NCI-H187 (cell line): Measurements from ENCODE around the gene PALLD.

Source experiments
- DNase-seq, 2 experiments: peaks; one replicate each; lab custom pipeline; 2025; lab: John Stamatoyannopoulos, UW

The PALLD gene

DNA sequence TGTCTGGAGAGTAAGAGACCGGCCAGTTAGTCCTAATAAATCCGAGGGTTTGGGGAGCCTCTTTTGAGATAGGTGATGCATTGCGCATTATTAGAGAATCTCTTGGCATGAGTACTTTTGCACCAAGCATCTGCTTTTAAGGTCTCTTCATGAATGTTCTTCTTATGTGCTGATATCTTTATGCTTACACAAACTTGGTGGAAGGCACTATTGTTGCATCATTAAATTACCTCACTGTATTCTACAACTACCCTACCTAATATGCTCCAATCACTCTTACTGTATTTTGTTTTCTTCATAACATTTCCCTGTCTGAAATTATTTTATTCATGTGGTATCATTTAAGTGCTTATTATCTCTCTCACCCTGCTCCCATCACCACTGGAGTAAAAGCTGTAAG is 151.6 kb downstream of the PALLD start:
- no peak for DNase-seq

DNA sequence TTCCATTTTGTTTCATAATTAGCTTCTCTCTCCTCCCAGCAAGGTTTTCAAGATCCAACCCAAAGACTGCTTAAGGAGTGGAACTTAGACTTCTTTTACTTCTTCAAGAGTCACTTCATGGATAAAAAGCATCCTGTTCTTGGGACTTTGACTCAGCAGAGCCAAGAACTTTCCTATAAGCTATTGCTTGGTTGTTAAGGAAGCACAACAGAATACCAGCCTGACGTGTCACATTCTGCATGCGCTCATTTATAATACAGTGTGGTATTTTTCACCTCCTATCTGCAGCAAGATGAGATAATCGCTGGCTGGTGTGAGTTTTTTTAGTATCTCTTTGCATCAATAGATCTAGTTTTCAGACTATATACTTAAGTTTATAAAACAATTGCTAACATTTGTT is 152.1 kb downstream of the PALLD start:
- no peak for DNase-seq

DNA sequence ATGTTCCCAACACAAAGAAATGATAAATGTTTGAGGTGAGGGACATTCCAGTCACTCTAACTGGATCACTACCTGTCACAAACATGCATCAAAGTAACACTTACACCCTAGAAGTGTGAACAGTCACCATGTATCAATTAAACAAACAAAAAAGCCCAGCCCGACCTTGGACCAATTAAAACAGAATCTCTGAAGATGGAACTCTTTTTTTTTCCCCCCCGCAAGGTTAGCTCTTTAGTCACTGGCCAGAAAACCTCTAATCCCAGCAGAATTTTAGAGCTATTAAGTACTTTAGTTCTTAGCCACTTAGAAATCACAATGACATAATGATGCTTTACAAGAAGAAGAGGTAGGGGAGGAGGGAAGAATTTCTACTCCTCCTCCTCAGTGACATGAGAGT is 154.5 kb downstream of the PALLD start:
- no peak for DNase-seq

GRCh38 chr4:168651864-168652263 is 155.0 kb downstream of the PALLD start:
- DNase-seq: no peak

GRCh38 chr4:168652755-168653154 is 155.9 kb downstream of the PALLD start:
- DNase-seq: no peak

DNA sequence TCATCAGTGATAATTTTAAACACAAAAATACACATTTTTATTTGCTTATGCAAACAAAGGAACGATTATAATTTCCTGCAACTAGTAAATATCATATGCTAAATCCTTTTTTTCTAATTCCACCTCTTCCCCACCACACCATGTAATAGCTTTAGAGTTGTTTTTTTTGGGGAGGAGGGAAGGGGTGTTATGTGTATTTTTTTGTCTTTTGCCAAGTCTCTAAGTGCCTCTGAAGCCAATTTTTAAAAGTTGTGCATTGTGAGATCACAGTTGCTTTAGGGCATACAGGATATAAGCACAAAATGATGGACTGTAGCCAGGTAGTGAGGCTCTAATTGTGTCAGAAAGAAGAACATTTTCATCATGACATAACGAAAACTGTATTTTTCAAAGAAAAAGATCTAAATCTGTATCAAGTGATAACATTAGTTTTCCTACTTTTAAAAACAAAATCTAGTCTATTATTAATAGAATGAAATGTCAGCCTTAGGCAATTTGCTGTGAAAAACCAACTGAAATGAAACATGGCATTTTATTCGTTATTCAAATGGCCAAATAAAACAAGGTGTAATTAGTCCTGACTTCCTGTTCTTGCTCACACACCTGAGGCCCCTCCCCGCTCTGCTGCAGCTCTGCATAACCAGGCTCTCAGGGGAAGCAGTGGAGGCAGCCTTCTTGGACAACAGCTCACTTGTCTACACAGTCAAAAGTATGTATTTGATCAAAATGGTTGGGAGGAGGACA is 157.4 kb downstream of the PALLD start:
- no peak for DNase-seq

DNA sequence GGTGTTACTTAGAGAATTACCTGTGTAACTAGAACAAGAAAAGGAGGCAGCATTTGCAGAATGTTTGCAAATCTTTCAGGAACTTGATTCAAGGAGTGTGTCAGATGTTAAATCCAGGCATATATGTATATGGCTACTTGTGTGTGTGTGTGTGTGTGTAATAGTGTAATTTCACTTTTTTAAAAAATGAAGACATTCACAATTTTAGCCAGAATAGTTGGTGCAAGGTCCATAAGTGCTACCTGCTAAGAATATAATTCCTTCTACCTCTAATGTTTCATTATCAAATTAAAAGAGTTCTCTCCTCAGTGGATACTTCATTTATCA is 158.0 kb downstream of the PALLD start:
- DNase-seq: no peak

DNA sequence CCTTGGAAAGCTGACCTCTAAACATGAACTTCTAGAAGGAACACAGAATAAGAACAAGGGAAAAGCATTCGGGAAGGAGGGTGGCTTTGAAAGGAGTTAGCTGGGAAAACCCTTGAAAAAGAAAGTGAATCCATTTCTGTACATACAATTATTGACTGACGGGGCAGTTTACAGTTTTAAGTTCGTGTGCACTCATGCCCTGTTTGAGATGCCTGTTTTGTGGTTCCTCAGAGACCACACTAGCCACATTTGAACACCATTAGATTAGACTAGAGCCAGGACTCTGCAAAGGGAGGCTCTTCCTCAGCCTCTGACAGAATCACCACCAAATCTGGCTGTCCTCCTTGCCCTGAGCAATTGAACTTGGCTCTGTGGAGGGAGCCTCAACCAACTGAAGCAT is 158.3 kb downstream of the PALLD start:
- no peak for DNase-seq

GRCh38 chr4:168656055-168656660 is 159.3 kb downstream of the PALLD start:
- DNase-seq: no peak

- DNase-seq: no peak
Measured at GRCh38 chr4:168656946-168657473, 160.2 kb downstream of the PALLD start.

DNA sequence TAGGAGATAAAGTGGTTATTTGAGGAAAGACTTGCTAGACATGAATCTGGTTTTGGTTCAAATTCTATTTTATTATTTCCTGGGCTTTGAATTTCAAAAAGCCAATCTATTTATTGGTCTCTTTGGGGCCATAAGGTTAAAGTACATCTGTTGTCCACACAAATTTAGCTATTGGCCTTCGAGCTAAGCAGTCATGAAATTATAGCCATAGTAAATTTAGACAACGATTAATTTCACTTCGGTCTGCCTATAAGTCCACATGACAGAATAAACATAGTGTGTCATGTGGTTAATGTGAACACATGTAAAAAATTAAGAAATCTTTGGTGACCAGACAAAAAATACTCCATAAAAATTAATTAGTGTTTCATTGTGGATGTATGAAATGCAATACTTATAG is 161.9 kb downstream of the PALLD start:
- no peak for DNase-seq

DNA sequence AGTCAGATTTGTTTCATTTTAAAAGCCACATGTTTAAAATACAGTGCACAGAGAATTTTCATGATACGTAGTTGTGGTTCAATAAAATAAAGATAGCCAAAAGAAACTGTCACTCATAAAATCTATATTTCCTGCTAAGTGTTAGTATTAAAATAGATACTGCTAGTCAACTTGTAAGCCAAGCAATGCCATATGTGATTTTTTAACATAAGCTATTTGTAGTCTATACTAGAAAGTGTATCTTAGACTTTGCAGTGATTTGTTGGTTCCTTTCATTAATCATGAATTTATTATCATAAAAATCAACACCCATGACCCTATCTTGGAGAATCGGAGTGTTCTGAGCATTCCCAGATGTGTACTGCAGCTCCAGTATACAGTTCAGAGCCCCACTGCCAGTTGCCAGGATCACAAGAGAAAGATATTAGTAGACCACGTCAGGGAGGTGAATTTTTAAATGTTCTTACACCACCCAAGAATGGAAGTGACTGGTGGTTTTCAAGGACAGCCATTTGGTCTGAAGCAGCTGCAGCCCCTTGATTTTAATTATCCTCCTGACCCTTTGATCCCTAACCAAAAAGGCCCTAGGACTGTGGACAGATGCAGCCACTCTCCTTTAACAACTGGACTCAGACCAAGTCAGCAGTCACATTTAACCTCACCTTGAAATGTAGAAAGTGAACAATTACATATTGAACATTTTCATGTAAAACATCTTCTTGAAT is 163.1 kb downstream of the PALLD start:
- DNase-seq: no peak

GRCh38 chr4:168662297-168662984 is 165.6 kb downstream of the PALLD start:
- no peak for DNase-seq

DNA sequence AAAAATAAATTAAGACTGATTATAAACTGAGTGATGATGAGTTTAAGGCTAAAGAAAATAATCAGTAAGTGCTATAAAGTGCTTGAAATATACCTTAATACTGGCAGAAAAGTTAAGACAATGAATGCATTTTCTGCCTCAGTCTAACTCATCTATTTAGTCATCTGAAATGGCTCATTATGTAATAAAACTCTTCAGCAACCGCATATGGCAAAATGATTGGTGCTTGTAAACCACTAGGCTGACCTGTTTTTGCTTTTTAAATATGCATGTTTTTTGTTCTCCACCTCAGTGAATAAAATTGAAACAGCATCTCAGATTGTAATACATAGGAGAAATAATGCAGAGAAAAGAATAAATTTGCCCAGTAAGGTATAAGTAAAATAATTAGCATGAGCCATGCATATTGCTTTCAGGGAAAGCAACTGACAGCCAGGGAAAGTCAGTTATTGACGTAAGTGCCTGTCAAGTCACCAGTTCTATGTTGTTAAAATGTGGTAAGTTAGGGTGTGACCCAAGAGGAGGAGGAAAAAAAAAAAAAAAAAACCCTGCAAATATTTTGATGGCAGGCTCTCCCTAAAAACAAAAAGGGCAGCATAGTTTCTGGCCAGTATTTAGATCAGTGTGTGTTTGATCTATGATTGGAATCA is 167.5 kb downstream of the PALLD start:
- DNase-seq: no peak

- no peak for DNase-seq
Measured at GRCh38 chr4:168666531-168666930, 169.7 kb downstream of the PALLD start.

GRCh38 chr4:168667376-168667775 is 170.5 kb downstream of the PALLD start:
- DNase-seq: no peak

GRCh38 chr4:168667921-168668320 is 171.1 kb downstream of the PALLD start:
- DNase-seq: no peak

- no peak for DNase-seq
Measured at GRCh38 chr4:168673476-168673875, 176.6 kb downstream of the PALLD start.

DNA sequence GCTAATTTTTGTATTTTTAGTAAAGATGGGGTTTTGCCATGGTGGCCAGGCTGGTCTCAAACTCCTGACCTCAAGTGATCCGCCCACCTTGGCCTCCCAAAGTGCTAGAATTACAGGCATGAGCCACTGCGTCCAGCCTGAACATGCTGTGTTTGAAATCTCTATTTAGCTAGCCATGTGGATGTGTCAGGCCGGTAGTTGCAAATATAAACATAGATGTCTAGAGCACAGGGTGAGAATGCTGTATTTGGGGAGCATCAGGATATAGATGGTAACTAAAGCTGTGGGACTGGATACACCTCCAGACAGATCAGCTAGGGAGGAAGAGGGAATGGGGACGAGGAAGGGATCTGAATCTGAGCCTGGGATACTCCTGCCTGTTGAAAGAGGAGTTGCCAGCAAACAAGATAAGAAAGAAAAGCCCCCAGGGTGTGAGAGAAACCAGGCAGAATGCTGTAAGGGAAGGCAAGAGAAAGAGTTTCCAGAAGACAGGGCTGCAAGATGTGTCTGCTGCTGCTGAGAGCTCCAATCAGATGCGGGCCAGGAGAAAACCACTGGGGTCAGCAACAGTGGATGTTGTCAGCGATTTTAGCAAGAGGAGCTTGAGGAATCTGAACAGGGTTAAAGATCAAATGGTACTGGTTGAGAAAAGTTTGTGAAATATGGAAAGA is 177.4 kb downstream of the PALLD start:
- no peak for DNase-seq

DNA sequence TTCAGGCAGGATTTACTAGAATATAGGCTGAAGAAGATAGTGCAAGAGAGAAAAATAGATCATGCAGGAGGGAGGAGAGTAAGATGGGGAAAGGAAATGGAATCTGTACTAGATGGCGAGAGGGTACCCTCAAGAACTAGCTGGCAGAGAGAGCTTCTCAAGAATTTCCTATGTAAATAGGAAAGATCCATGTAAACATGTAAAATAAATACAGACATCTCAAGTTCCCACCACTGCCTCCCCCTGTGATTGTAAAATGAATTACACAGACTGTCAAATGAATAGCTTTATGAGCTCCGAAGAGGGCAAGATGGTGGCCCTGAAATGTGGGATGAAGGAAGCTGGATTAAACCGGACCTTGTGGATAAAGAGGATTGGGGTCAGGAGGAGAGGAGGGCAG is 178.0 kb downstream of the PALLD start:
- no peak for DNase-seq

DNA sequence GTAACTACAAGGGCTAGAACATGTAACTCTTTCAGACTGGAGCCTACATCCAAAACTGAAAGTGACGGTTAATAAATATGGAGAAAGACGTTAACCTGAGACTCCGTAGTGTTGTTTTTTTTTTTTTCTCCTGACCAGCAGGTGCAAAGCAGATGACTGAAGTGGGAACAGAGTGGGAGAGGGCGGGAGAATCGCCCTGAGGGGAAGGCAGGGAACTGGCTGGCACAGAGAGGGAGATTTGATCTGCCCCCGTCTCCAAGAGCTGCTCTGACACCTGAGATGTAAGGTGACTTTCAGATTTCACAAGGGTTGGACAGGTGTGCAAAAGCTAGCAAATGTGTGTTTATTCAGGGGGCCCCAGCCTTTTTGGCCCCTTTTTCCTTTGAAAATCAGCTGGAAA is 180.2 kb downstream of the PALLD start:
- peak; percentile 29 to 63 for DNase-seq

DNA sequence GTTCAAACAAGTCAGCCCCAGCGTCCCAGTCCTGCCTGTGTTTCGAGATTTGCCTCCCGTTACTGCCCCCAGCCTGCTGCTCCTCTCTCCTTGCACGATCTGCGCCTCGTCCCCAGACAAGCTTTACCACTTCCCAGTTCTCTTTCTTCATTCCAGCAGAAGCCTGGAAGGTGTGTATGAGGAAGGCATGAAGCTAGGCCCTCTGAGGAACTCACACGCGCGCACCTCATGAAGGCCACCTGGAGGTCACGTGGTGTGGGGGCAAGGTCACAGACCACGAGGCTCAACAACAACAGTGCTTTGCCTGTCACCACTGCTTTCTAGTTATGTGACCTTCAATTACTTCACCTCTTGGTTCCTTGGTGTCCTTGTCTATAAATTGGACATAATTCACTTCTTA is 181.0 kb downstream of the PALLD start:
- no peak for DNase-seq
